ENCODE data around the gene NCKAP5L. TPM values are rescaled to one million over a fixed set of nuclear protein-coding genes. Genes with fewer than 3 reads are reported as not detected.

Gene NCKAP5L
- total and polyA plus RNA-seq, 2 of the 8 experiments (the other 6 are each of a cell fraction or from before 2014, with no cell fraction given) = 9.4 to 27.9 TPM

GRCh38 chr12:49794021-49794420, 34.2 kb downstream of the NCKAP5L start (continued):
- TF ChIP-seq SP4 (IDR thresholded peaks at IDR 0.05; ENCODE audit: low read length) (no peak), SIRT6 (IDR thresholded peaks at IDR 0.05; ENCODE audit: low read length) (no peak)

All from H1 (cell line).